GM21619 (cell line): ENCODE measurements around the gene GCN1.

Experiments
- ATAC-seq: cut with Tn5 transposase; IDR thresholded peaks from one replicate; pipeline ENCODE4 v1.9.1; 2021; ENCODE audit not compliant: unreplicated experiment

GCN1 gene

GRCh38 chr12:120230326-120230973, 35.9 kb upstream of the GCN1 start:
- no peak for ATAC-seq

DNA sequence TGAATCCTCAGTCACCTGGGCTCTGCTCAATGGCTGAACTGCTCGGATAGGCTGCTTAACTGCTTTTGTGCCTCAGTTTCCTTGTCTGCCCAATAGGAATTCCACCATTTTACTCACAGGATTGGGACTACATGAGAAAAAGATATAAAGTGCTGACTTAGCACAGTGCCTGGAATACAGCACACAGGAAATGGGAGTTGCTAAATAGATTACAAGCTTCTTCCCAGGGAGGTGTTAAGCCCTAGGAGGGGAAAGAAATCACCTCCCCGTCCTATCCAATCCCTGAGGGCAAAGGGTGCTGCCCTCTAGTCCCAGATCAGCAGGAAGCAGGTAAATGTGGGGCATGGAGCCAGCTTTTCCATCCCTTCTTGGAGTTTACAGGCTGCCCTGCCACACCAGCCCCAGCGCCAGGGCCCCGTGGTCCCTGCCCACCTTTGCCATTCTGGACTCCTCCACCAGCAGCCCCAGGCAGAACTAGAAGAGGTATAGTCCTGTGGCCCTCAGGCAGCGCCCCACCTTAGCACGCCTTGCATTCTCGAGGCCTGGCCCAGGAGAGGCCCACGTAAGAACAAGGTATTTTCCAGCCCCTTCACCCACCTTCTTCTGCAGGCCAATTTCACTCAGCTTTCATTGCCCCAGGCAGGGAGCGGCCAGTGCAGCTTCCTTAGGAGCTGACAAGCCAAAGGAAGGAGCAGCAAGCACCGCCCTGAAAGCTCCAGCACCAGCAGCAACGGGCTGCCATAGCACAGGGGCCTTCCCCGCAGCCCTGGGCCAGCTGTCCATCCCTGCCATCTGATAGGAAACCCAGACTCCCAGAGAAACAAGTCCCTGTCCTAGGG, 35.2 kb upstream of the GCN1 start:
- no peak for ATAC-seq

- ATAC-seq = no peak
Measured at GRCh38 chr12:120229071-120229486, 34.6 kb upstream of the GCN1 start.

GRCh38 chr12:120228291-120229070, 34.0 kb upstream of the GCN1 start:
- peak; percentile 67 for ATAC-seq

GRCh38 chr12:120228041-120228290, 33.5 kb upstream of the GCN1 start:
- ATAC-seq = no peak

GRCh38 chr12:120227233-120228040, 32.9 kb upstream of the GCN1 start:
- ATAC-seq = no peak

GRCh38 chr12:120225852-120226640, 31.5 kb upstream of the GCN1 start:
- no peak for ATAC-seq

GRCh38 chr12:120225200-120225558, 30.7 kb upstream of the GCN1 start:
- no peak for ATAC-seq

DNA sequence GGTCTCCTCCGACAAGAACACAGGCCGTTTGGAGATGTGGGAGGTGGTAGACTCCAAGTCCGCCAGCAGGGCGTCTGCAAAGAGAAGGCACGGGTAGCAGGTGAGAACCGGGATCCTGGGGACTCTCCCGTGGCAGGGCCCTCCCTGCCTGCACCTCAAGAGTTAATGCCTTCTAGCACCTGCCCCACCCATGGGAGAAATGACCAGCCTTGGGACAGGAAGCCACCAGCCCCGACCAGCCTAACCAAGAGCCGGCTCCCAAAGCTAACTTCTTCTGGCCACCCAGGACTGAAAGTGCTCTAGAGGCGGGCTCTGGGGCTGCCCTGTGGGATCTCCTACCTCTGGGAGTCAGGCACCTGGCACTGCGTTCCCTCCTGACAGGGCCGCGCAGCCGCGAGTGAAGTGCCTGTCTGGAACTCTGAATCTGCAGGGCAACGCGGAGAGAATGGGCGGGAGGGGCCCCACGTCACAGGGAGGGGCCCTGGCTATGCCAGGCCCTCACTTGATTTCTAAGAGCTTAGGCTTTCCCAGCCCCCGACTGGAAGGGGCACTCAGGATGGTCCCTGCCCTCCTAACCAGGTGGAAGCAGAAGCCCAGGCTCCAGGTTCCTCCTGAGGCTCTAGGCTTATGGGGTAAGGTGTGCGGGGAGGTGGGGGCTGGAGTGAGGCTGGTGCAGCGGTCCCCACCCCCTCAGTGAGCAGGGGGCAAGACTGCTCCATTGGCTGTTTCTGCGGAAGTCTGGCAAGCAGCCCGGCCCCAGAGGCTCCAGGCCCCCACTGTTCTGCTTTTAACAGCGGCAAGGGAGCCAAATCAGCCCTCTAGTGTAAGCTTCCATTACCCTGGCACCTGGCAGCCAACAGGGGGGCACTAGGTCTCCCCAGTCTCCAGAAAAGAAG, 30.0 kb upstream of the GCN1 start:
- no peak for ATAC-seq

DNA sequence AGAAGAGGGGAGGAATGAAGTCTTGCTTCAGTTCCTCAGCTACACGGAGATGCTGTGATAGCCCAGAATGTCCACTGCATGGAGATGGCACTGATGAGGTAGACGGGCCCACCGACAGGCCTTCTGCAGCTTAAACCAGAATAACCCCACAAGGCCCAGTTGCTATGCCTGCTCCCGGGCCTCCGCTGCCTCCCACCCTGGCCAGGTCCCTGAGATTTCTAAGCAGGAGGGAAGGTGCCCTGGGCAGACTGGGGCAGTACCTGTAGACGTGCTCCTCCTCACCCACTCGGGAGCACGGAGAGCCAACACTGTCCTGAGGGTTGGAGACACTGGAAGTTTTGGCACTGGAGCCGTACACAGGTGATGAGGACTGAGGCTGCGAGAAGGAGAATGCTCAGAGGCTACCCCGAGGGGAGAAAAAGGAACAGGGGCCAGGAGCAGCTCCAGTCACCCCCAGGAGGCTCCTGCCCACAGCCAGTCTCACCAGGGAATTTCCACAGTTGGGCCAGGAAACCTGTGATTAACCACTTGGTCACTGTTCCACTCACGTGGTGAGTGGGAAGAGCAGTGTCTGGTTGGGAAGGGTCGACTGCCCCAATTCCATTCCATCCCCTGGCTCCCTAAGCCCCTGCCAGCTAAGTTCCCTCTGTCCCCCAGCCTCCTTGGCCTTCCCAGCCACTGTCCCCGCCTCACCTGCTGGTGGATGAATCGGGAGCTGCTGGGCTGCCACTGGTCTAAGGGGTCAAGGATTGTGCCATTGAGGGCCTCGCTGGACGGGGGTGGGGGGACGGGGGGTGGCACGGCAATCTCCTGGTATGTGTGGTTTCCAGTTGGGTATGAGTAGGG, 29.2 kb upstream of the GCN1 start:
- ATAC-seq = no peak

DNA sequence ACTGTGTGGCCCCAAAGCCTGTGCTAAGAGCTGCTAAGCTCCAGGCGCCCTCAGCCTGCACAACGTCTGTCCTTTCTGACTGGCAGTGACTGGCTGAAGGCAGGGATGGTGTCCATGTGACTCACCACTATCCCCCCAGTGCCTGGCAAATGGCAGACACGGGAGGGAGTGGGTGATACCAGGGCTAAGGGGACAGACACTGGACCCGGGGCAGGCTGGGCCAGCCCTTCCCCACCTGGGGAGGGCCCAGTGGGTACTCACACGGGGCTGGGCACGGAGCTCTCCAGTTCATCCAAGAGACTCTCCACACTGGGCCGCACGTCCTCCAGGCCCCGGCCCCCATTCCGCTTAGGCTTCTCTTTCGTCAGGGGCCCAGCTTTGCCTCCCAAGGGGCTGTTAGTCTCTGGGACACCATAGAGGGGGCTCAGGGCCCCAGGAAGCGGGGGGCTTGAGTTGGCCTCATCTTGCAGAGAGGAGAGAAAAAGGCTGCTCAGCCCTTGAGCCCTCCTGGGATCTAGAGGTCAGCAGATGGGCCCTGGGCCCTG, 27.8 kb upstream of the GCN1 start:
- no peak for ATAC-seq

GRCh38 chr12:120221576-120221900, 27.0 kb upstream of the GCN1 start:
- no peak for ATAC-seq

- ATAC-seq = no peak
Measured at GRCh38 chr12:120220838-120221575, 26.5 kb upstream of the GCN1 start.

DNA sequence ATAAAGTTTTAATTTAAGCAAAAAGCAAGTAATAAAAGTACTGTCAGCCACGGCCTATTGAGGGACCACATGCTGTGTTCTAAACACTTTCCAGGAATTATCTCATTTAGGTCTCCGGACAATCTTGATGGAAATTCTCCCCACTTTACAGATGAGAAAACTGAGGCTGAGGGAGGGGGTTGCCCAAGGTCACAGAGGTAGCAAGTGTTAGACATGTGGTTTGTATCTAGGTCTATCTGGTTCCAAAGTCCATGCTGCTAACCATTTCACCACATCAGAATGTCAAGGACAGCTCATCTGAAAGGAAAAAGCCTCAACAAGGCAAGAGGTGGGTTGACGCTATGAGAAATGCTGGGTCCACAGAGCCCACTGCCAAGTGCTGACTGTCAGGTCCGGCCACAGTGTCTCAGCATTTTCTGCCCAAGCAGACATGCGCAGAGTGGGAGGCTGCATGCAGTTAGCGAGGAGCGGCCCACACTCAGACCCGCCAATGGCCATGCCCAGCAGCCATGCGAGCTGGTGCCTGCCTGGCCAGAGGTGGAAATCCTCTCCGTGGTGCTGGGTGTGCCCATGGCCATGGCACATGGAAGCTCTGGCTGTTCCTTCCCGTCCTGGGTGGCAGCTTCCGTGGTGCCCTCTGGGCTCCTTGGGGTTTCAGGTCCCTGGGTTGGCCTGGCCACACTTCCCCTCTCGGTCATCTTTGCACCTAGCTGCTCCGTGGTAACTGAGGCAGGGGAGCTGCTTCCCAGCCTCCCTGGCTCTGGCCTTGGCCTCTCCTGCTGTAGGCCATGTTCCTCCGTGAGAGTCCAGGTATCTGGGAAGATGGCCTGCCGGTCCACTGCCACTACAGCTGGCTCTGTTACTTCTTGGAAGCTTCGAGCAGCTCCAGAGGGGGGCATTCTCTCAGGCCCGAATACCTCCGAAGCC, 24.4 kb upstream of the GCN1 start:
- no peak for ATAC-seq

DNA sequence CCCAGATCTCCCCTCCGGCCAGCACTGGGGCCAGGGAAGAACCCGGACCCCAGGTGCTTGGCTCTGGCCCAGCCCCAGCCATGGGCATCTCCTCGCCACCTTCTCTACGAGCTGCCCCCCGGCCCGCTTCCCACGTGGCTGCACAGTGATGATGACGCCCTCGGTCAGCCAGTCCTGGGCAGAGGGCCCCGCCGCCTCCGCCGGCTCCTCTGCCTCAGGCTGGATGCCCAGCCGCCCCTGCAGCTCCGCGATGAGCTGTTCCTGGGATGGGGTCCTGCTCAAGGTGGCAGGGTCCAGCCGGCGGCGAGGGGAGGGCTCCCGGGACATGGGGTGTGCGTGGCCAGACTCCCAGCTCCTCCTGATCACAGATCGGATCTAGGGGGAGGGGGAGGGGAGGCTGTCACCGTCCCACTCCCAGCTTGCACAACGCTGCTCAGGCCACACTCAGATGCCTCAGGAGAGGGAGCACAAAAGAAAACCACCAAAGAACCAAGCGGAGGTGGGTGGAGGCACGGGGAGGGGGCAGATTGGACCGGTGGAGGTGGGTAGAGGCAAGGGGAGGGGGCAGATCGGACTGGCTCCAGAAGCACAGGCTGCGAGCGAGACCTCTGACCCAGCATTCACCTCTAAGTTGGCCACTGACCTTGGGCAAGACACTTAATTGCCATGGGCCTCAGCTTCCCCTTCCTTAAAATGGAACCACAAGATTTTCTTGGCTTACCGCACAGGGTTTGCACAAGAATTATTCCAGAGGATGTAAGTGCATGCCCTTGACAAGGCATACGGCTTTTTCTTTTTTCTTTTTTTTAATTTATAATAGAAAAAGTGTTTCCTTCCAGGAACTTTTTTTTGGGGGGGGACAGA, 22.5 kb upstream of the GCN1 start:
- no peak for ATAC-seq
